ENCODE measurements around the gene PHF21A.

The PHF21A gene

DNA sequence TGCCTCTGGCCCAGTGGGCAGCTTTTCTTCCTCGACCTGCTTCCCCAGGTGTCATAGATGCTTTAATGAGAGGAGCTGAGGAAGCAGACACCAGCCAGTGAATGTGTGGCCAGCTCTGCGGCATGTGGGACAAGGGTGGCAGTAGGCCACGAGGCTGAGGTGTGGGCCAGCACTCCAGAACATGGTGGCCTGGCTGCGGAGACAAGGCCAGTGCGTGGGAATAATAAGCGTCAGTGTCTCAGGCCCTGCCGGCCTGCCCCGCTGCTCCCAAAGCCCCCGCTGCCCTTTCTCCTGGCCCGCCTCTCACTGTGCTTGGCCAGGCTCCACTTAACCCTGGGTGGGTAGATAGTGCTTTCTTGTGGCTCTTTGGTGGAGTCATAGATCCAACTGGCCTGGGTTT, 233.7 kb downstream of the PHF21A start:
- Histone ChIP-seq H3K27me3 (ENCODE audit: control insufficient read depth, insufficient read depth, low read length) (peaks cover 26% of the 10 kb centered on the region), H3K4me1 (ENCODE audit: control insufficient read depth, insufficient read depth, low read length) (peaks cover 4% of the 10 kb centered on the region; the same call in 1 of the 2 replicates), H3K27ac (ENCODE audit: low read depth, low read length) (no peak overlapping the region), H3K4me3 (ENCODE audit: low read depth, low read length) (no peak overlapping the region), H3K9ac (ENCODE audit: low read length) (no peak overlapping the region), H3K9me3 (ENCODE audit: control insufficient read depth, insufficient read depth, low read depth, low read length) (no peaks in the 10 kb centered on the region), H3K36me3 (ENCODE audit: control insufficient read depth, insufficient read depth, low read length) (no peaks in the 10 kb centered on the region)

GRCh38 chr11:45886816-45887520, 234.3 kb downstream of the PHF21A start:
- Histone ChIP-seq H3K9me3 (ENCODE audit: control insufficient read depth, insufficient read depth, low read depth, low read length) (no peaks in the 10 kb centered on the region), H3K27me3 (ENCODE audit: control insufficient read depth, insufficient read depth, low read length) (peaks cover 26% of the 10 kb centered on the region), H3K4me1 (ENCODE audit: control insufficient read depth, insufficient read depth, low read length) (peaks cover 4% of the 10 kb centered on the region; the same call in 1 of the 2 replicates), H3K27ac (ENCODE audit: low read depth, low read length) (no peak overlapping the region), H3K36me3 (ENCODE audit: control insufficient read depth, insufficient read depth, low read length) (no peaks in the 10 kb centered on the region), H3K9ac (ENCODE audit: low read length) (no peak overlapping the region), H3K4me3 (ENCODE audit: low read depth, low read length) (peak overlapping the region; percentile 80)

- Histone ChIP-seq H3K36me3 (ENCODE audit: control insufficient read depth, insufficient read depth, low read length) (peaks cover 1% of the 10 kb centered on the region), H3K27ac (ENCODE audit: low read depth, low read length) (no peak overlapping the region), H3K4me3 (ENCODE audit: low read depth, low read length) (peak overlapping the region; percentile 80), H3K4me1 (ENCODE audit: control insufficient read depth, insufficient read depth, low read length) (peaks cover 4% of the 10 kb centered on the region; the same call in 1 of the 2 replicates), H3K9ac (ENCODE audit: low read length) (peak overlapping the region; percentile 50), H3K27me3 (ENCODE audit: control insufficient read depth, insufficient read depth, low read length) (peaks cover 26% of the 10 kb centered on the region), H3K9me3 (ENCODE audit: control insufficient read depth, insufficient read depth, low read depth, low read length) (no peaks in the 10 kb centered on the region)
Observed at GRCh38 chr11:45885921-45886721, 235.1 kb downstream of the PHF21A start.

GRCh38 chr11:45885274-45885920, 235.9 kb downstream of the PHF21A start, which contains the start of gene MAPK8IP1:
TSS of gene MAPK8IP1 (plus strand) at chr11:45885651. CDS start at chr11:45885821, 170 bp downstream.
- H3K27me3 ChIP-seq (ENCODE audit: control insufficient read depth, insufficient read depth, low read length): peaks cover 26% of the 10 kb centered on the region
- H3K9ac ChIP-seq (ENCODE audit: low read length): peak within 1 kb of the TSS; percentile 50

GRCh38 chr11:45884596-45885185, 236.6 kb downstream of the PHF21A start:
- Histone ChIP-seq H3K9me3 (ENCODE audit: control insufficient read depth, insufficient read depth, low read depth, low read length) (no peaks in the 10 kb centered on the region), H3K27ac (ENCODE audit: low read depth, low read length) (no peak overlapping the region), H3K4me1 (ENCODE audit: control insufficient read depth, insufficient read depth, low read length) (peaks cover 4% of the 10 kb centered on the region; the same call in 1 of the 2 replicates), H3K36me3 (ENCODE audit: control insufficient read depth, insufficient read depth, low read length) (peaks cover 8% of the 10 kb centered on the region), H3K4me3 (ENCODE audit: low read depth, low read length) (peak overlapping the region; percentile 80; the same call in 1 of the 2 replicates), H3K27me3 (ENCODE audit: control insufficient read depth, insufficient read depth, low read length) (peaks cover 26% of the 10 kb centered on the region), H3K9ac (ENCODE audit: low read length) (no peak overlapping the region)

More at GRCh38 chr11:45885274-45885920, 235.9 kb downstream of the PHF21A start, which contains the start of gene MAPK8IP1:
- Histone ChIP-seq H3K36me3 (ENCODE audit: control insufficient read depth, insufficient read depth, low read length) (peaks cover 8% of the 10 kb centered on the region), H3K4me1 (ENCODE audit: control insufficient read depth, insufficient read depth, low read length) (peaks cover 4% of the 10 kb centered on the region; the same call in 1 of the 2 replicates), H3K27ac (ENCODE audit: low read depth, low read length) (no peak within 1 kb of the TSS), H3K9me3 (ENCODE audit: control insufficient read depth, insufficient read depth, low read depth, low read length) (no peaks in the 10 kb centered on the region), H3K4me3 (ENCODE audit: low read depth, low read length) (peak within 1 kb of the TSS; percentile 80)
